CD4-positive, alpha-beta T cell treated with Interleukin-1 beta for 1 hour (primary cell): ENCODE measurements around the gene ACAN.

Experiments
- DNase-seq, 2 donors: peaks; one replicate each; pipeline ENCODE4 v3.0.0-alpha.2; 2020 to 2022

Gene ACAN

GRCh38 chr15:88844749-88845386 is 41.6 kb downstream of the ACAN start:
- DNase-seq = no peak

DNA sequence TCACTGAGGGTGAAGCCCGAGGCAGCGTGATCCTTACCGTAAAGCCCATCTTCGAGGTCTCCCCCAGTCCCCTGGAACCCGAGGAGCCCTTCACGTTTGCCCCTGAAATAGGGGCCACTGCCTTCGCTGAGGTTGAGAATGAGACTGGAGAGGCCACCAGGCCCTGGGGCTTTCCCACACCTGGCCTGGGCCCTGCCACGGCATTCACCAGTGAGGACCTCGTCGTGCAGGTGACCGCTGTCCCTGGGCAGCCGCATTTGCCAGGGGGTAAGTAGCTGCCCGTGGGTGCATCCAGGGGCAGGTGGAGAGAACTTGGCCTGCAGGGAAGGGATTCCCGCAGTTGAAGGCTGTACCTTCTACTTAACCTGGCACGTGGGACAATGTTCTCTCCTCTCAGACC is 42.4 kb downstream of the ACAN start:
- no peak for DNase-seq

GRCh38 chr15:88847144-88847543 is 43.9 kb downstream of the ACAN start:
- no peak for DNase-seq

DNA sequence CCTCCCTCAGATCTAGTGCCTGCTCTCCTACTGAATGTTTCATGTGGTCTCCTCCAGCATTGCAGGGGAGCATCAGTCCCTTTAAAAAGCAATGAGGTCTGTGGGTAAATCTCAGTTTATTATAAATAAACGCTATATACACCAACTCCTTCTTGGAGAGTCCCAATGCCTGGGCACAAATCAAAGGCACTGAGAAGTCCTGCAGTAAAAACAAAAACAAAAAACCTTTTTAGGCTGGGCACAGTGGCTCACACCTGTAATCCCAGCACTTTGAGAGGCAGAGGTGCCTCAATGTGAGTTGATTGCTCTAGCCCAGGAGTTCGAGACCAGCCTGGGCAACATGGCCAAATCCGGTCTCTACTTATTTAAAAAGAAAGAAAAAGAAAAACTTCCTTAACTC is 45.0 kb downstream of the ACAN start:
- DNase-seq = no peak

DNA sequence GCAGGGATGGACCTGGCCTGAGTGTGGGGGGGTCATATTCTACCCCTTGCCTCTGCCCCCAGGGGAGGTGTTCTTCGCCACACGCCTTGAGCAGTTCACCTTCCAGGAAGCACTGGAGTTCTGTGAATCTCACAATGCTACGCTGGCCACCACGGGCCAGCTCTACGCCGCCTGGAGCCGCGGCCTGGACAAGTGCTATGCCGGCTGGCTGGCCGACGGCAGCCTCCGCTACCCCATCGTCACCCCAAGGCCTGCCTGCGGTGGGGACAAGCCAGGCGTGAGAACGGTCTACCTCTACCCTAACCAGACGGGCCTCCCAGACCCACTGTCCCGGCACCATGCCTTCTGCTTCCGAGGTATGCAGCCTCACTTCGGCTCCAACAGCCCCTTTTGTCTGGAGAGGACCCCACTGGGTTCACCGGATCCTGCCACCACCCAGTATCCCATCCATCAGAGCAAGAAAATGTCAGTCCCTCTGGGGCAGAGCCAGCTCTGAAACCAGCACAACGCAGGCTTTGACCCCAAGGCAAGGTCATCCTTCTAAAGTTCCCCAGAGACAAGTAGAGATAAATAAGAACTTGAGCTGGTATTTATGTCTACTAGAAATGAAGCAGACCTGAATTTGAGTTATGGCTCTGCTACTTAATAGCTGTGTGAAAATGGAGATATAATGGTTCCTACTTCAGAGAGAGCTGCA is 46.3 kb downstream of the ACAN start:
- no peak for DNase-seq

GRCh38 chr15:88852476-88852875 is 49.2 kb downstream of the ACAN start:
- no peak for DNase-seq

GRCh38 chr15:88858934-88859333 is 55.7 kb downstream of the ACAN start:
- no peak for DNase-seq

- DNase-seq = no peak
Measured at GRCh38 chr15:88859550-88859949, 56.3 kb downstream of the ACAN start.

- no peak for DNase-seq
Measured at GRCh38 chr15:88860212-88860611, 57.0 kb downstream of the ACAN start.

GRCh38 chr15:88863412-88863811 is 60.2 kb downstream of the ACAN start:
- DNase-seq = no peak

DNA sequence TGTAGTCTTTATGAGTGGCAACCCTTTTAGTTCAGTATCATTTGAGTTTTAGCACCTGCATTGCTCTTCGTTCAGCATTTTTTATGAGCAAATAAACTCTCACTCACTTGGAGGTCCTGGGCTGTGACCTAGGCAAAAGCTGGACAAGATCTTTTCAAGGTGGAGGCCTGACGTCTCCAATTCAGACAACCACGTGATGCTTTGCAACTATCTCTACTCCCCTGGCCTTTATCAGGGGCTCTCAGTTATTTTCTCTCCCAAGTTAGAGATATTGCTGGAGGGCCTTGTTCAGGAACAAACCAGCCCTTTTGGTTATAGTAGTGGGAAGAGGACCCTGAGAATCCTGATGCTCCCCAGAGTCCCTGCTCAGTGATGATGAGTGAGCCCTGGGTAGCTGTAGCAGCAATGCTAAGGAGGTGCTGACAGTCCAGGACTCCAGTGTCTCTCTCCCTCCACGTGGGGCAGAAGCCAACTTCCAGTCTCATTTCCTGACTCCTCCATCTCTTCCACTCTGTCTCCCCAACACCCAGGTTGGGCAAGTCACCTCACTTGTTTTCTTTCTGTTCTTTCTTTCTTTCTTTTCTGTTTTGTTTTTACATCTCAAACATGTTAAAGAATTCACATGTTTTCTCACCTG is 61.7 kb downstream of the ACAN start:
- DNase-seq = no peak

DNA sequence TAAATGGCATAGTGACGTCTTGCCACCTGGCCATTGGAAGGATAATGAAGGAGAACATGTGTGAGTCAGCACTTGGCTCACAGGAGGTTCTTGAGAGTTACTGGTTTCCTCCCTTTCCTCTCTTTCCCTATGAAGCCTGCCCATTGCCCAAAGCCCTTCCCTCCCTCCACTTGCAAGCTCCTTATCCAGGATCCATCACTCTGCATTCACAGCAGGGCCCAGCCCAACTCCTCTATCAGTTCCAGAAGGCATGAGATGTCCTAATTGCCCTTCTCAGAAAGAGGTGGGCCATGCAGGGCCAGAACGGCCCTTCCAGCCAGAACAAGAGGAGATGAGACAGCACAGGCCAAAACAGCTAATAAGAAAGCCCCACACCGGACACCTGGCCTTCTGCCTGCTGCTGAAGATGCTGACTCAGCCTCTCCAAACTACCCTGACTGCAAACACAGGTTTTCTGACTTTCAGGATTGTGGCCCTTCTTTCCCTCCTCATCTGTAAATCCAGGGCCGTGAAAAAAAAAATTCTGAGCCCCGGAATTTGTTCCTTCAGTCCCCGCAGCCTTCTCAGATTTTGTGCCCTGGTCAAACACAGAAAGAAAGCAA is 62.4 kb downstream of the ACAN start:
- no peak for DNase-seq

DNA sequence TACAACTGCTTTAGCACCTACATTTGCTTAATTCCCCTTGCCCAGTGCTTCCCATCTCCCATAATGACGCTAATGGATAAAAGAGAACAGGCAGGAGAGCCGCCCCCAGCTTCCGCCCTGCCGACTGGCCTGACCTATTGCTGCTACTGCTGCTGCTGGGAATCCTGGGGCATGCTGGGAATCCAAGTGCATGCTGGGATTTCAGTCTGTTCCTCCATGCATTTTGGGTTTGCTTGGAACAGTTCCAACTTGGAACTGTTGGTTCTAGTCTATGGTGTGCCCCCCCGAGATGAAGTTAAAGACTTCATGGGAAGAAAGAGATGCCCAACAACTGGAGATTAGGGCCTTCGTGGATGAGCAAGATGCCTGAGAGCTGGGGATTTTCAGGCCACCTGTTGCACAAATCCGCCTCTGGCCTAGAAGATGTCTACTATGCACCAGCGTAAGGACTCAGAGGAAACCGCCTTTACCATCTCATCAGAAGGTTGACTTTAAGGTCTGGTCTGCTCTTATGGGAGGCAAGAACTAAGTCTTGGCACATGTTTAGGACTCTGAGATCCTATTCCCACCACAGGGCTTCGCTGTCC is 63.2 kb downstream of the ACAN start:
- DNase-seq = no peak

DNA sequence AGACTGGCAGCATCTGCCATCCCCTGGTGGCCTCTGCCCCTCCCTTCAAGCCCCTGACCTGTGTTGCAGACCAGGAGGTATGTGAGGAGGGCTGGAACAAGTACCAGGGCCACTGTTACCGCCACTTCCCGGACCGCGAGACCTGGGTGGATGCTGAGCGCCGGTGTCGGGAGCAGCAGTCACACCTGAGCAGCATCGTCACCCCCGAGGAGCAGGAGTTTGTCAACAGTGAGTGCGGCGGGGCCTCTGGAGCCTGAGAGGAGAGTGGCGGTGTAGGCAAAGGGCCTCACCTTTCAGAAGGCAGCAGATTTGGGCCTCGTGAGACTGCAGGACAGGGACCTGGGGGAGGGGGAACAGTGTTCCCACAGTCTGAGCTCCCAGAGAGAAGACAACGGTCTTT is 68.1 kb downstream of the ACAN start:
- no peak for DNase-seq

- DNase-seq = no peak
Measured at GRCh38 chr15:88872106-88872505, 68.9 kb downstream of the ACAN start.

DNA sequence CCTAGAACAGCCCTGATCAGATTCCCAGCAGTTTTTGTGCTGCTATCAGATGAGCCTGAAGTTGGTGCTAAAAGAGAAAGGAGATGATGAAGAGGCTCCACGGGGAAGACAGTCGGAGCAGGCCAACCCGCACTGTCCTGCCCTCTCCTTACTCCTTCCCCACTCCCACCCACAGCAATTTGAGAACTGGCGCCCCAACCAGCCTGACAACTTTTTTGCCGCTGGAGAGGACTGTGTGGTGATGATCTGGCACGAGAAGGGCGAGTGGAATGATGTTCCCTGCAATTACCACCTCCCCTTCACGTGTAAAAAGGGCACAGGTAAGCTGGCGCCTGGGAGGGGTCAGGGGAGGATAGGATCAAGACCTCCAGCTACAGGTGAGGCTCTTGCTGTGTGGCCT is 69.5 kb downstream of the ACAN start:
- DNase-seq = no peak

- no peak for DNase-seq
Measured at GRCh38 chr15:88873786-88874185, 70.5 kb downstream of the ACAN start.

DNA sequence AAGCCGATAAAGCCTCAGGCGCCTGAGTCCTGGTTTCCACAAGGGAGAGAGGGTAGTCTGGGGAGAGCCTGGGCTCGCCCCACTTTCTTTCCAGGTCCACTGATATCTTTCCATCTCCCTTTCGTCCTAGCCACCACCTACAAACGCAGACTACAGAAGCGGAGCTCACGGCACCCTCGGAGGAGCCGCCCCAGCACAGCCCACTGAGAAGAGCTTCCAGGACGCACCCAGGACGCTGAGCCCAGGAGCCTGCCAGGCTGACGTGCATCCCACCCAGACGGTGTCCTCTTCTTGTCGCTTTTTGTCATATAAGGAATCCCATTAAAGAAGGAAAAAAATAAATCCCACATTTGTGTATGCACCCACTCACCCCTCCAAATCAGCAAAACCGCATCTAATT is 71.0 kb downstream of the ACAN start:
- no peak for DNase-seq

DNA sequence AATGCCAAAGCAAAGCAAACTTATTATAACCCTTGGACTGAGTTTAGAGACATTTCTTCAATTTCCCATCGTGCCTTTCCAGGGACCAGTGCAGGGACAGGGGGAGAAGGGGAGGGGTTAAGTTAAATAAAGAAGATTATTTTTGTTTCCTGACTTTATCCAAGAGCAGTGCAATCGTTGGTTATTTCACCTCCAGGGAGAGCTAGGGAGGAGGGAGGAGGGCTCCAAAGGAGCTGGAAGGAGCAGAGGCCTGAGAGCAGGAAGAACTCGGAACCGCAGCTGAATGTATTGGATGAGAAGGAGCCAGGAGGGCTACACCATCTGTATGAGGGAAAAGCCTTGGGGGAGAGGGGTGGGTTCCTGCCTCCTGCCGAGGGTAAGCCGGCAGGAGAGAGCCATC is 71.4 kb downstream of the ACAN start:
- no peak for DNase-seq

GRCh38 chr15:88876573-88876972 is 73.3 kb downstream of the ACAN start:
- no peak for DNase-seq

GRCh38 chr15:88877415-88877814 is 74.2 kb downstream of the ACAN start:
- DNase-seq = no peak

DNA sequence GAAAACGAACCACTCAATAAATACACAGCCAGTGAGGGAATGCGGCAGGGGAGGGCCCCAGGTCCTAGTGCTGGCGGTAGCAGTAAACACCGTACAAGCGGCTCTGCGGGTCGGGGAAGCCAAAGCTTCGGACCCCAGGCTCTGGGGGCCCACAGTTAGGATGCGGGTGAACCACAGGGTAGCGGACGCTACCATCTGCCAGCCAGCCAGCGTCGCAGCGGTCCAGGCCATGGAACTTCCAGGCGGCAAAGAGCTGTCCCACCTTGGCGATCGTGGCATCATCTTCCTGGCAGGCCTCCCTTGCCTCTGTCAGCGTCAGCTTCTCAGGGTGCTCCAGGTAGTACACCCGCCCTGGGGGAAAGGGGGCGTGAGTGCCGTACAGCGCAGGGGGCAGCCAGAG is 74.7 kb downstream of the ACAN start:
- DNase-seq = no peak

- peak; percentile 10 to 26 for DNase-seq
Measured at GRCh38 chr15:88878720-88879184, 75.5 kb downstream of the ACAN start.
